Head of caudate nucleus (tissue), 42 donors: ENCODE measurements around the gene ZKSCAN2.

Experiments
- DNase-seq, 42 donors: peaks; one replicate each; pipeline versions ENCODE4 v3.0.0 to v3.0.0-alpha.2; 2020 to 2021; ENCODE audit warnings: mixed read lengths in 7 of 42
- intact Hi-C: fragments of 100-400 bp; cut with DNase I; formaldehyde crosslinking; loops from one replicate; pipeline ENCODE4 v1.15.0; 2022

The ZKSCAN2 gene

GRCh38 chr16:25257470-25257955, at the start of gene ZKSCAN2:
Gene ZKSCAN2, minus strand, starts transcription at chr16:25257845. Its CDS starts 718 bp downstream, at chr16:25257127.
- peak; percentile 61 to 96 (median 89) for DNase-seq
- intact Hi-C loops = no loop called here

GRCh38 chr16:25299792-25300590, 42.3 kb upstream of the ZKSCAN2 start:
- intact Hi-C loops = no loop called here
- no peak for DNase-seq

GRCh38 chr16:25298165-25298872, 40.7 kb upstream of the ZKSCAN2 start:
- peak in 2 of 42 donors; percentile 25 to 46 for DNase-seq
- intact Hi-C loops = no loop called here

GRCh38 chr16:25297151-25297787, 39.6 kb upstream of the ZKSCAN2 start:
- no peak for DNase-seq
- intact Hi-C loops = no loop called here

- intact Hi-C loops = no loop called here
- no peak for DNase-seq
These were observed 33.9 kb upstream of the ZKSCAN2 start for GRCh38 chr16:25291580-25291979.

GRCh38 chr16:25289466-25289865, 31.8 kb upstream of the ZKSCAN2 start:
- intact Hi-C loops = no loop called here
- DNase-seq = no peak

GRCh38 chr16:25279491-25279890, 21.8 kb upstream of the ZKSCAN2 start:
- intact Hi-C loops = no loop called here

GRCh38 chr16:25271421-25271820, 13.8 kb upstream of the ZKSCAN2 start:
- intact Hi-C loops = no loop called here
- DNase-seq = no peak

More at GRCh38 chr16:25279491-25279890, 21.8 kb upstream of the ZKSCAN2 start:
- no peak for DNase-seq

GRCh38 chr16:25270577-25270976, 12.9 kb upstream of the ZKSCAN2 start:
- intact Hi-C loops = no loop called here
- DNase-seq = no peak

GRCh38 chr16:25269879-25270278, 12.2 kb upstream of the ZKSCAN2 start:
- peak in 1 of 42 donors; percentile 14 for DNase-seq
- intact Hi-C loops = no loop called here

GRCh38 chr16:25265968-25266367, 8.3 kb upstream of the ZKSCAN2 start:
- intact Hi-C loops = no loop called here
- peak in 1 of 42 donors; percentile 35 for DNase-seq

- intact Hi-C loops = no loop called here
- DNase-seq = no peak
These were observed 7.0 kb upstream of the ZKSCAN2 start for GRCh38 chr16:25264597-25264996.

GRCh38 chr16:25260416-25260815, 2.8 kb upstream of the ZKSCAN2 start:
- no peak for DNase-seq
- intact Hi-C loops = no loop called here

GRCh38 chr16:25258861-25259179, 1.2 kb upstream of the ZKSCAN2 start:
- DNase-seq = no peak
- intact Hi-C loops = no loop called here

GRCh38 chr16:25257956-25258860, 563 bp upstream of the ZKSCAN2 start:
- peak; percentile 40 to 86 (median 77) for DNase-seq
- intact Hi-C loops = no loop called here

- intact Hi-C loops = no loop called here
- DNase-seq = peak in 18 of 42 donors; percentile 7 to 48 (median 20)
These were observed 763 bp downstream of the ZKSCAN2 start for GRCh38 chr16:25256695-25257469.

GRCh38 chr16:25253322-25253721, 4.3 kb downstream of the ZKSCAN2 start:
- intact Hi-C loops = no loop called here

GRCh38 chr16:25250467-25250866, 7.2 kb downstream of the ZKSCAN2 start:
- DNase-seq = no peak
- intact Hi-C loops = no loop called here

More at GRCh38 chr16:25253322-25253721, 4.3 kb downstream of the ZKSCAN2 start:
- DNase-seq = no peak
